NCI-H2029 treated with DMSO at 0.1 percent for 48 hours (cell line): ENCODE data around the gene ATXN2.
A peak's percentile ranks its signal among the peaks of the same experiment; 100 is the strongest.
"Not testable (repeated sequence)": the region's sequence is repeated elsewhere in the genome, so short reads cannot be mapped to it uniquely, and the experiment has no call there.

Experiments
- DNase-seq: peaks from one replicate; lab custom pipeline; 2025; lab: John Stamatoyannopoulos, UW

ATXN2 gene, protein sequence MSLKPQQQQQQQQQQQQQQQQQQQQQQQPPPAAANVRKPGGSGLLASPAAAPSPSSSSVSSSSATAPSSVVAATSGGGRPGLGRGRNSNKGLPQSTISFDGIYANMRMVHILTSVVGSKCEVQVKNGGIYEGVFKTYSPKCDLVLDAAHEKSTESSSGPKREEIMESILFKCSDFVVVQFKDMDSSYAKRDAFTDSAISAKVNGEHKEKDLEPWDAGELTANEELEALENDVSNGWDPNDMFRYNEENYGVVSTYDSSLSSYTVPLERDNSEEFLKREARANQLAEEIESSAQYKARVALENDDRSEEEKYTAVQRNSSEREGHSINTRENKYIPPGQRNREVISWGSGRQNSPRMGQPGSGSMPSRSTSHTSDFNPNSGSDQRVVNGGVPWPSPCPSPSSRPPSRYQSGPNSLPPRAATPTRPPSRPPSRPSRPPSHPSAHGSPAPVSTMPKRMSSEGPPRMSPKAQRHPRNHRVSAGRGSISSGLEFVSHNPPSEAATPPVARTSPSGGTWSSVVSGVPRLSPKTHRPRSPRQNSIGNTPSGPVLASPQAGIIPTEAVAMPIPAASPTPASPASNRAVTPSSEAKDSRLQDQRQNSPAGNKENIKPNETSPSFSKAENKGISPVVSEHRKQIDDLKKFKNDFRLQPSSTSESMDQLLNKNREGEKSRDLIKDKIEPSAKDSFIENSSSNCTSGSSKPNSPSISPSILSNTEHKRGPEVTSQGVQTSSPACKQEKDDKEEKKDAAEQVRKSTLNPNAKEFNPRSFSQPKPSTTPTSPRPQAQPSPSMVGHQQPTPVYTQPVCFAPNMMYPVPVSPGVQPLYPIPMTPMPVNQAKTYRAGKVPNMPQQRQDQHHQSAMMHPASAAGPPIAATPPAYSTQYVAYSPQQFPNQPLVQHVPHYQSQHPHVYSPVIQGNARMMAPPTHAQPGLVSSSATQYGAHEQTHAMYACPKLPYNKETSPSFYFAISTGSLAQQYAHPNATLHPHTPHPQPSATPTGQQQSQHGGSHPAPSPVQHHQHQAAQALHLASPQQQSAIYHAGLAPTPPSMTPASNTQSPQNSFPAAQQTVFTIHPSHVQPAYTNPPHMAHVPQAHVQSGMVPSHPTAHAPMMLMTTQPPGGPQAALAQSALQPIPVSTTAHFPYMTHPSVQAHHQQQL

DNA sequence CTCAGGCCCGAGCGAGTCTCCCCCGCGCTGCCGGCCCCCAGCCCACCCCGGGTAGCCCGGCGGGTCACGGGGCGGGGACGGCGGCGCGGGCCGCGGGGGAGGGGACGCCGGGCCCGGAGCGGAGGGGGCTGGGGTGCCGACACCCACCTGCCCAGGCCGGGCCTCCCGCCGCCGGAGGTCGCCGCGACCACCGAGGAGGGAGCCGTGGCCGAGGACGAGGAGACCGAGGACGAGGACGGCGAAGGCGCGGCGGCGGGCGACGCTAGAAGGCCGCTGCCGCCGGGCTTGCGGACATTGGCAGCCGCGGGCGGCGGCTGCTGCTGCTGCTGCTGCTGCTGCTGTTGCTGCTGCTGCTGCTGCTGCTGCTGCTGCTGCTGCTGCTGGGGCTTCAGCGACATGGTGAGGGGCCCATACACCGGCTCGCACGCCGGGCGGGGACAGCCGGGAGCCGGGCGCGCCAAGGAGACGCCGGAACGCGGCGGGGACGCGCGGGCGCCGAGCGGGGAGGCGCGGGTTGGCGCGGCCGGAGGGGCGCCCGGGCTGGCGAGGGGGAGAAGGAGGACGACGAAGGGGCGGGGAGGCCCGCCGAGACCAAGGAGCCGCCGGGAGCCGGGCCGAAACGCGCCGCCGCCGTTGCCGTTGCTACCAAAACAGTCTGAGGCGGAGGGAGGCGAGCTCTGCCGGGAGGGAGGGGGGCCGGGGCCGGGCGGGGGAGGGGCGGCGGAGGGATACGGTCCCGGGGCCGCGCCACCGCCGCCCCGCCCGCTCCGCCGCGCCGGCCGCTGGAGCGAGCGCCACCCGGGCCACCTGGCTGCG lies at the start of gene ATXN2:
ATXN2 (minus strand) TSS at position 679 of the 816 bp plus-strand sequence; CDS start at position 398, 281 bp downstream.
- peak; percentile 26 for DNase-seq

DNA sequence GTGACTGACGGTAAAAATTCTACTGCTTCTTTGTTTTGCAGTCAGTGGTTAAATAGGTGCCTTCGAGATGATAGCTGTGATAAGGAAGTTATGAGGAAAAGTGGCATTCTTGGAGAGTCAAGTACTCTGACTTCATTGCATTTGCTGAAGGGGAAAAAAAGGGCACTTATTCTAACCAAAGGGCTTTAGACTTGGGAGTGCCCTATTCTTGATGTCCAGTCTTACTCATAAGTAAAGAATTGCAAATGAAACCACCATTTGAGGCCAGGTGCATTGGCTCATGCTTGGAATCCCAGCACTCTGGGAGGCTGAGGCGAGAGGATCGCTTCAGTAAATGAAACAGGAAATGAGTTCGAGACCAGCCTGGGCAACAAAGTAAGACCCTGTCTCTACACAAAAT lies 46.3 kb upstream of the ATXN2 start:
- no peak for DNase-seq

DNA sequence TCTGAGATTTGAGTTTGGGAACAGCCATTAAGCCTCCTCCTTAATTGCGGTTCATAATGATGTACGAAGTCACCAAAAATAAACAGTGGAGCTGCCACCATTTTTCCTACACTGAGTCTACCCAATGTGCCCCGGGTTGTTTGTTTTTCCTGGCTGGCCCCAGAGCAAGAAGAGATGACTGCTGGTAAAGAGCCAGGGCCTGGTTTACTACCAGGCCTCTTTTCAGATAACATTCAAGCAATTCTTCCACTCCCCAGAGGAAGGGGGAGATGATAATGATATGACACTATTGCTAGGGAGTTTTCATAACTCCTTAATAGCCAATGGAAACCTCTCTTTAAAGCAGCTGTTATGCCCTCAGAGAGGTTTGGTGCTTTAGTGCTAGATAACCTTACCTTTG lies 44.3 kb upstream of the ATXN2 start:
- peak; percentile 61 for DNase-seq

DNA sequence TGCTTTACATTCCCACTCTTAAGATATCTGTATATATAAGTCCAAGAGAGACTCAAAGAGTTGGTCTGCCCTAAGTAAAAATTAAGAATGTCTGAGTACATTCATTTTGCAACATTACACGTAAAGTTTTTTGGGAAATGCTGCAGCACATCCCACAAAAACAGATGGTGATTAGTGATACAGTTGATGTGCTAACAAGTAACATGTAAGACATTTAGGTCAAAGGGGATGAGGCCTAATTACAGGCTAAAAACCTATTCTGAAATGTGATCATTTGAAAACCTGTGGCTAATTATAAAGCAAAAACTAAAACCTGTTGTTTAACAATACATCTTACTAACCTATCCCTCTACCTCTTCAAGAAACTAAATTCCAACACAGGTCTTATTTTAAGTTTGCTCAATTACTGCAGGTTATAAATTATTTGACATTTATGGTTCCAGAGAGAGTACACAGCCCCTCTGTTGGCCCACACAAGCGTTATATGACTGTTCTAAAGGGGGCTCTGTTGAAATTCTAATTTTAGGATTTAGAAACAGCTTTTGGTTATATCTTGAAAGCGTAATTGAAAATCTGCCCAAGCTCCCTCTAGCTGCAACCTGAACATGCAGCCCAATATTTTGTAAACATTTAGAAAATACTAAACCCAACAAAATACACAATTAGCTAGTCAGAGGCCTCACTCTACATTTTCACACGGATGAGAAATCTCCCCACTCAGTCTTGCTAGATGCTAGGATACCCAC lies 43.7 kb upstream of the ATXN2 start:
- no peak for DNase-seq

DNA sequence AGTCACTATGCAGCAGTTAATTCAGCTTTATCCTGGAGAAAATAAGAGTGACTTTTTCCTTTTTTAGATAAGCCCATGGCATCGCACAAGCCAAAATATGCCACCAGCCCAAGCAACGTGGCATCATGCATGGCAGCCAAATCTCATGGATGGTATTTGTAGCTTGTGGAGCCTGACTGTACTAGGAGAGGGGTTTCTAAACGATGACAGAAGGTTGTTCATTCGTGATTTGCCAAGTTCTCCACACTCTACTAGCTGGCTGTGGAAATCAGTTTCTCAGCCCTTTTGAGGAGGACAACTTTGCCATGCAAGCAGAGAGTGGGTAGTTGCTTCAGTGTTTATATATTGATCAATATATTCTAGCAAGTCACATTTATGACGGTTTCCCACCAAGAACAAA lies 41.4 kb upstream of the ATXN2 start:
- DNase-seq, result no peak

DNA sequence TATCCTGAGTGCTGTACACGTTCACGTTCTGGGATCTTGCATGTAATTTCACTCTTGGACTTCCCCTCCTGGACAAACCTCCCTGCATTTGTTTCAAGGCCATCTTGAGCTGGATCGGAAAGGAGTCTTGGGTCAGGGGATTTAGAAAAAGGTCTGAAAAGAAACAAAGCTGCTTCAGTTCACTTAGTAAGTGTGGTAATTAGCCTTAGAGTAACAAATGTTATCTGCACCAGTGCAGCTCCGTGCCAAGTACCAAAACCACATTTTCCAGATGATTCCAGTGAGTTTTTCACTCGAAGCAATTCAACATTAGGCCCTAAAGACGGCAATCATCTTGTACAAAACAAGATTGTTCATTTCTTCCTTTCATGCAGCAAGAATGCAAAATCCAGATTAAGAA lies 39.4 kb upstream of the ATXN2 start:
- DNase-seq, result no peak

DNA sequence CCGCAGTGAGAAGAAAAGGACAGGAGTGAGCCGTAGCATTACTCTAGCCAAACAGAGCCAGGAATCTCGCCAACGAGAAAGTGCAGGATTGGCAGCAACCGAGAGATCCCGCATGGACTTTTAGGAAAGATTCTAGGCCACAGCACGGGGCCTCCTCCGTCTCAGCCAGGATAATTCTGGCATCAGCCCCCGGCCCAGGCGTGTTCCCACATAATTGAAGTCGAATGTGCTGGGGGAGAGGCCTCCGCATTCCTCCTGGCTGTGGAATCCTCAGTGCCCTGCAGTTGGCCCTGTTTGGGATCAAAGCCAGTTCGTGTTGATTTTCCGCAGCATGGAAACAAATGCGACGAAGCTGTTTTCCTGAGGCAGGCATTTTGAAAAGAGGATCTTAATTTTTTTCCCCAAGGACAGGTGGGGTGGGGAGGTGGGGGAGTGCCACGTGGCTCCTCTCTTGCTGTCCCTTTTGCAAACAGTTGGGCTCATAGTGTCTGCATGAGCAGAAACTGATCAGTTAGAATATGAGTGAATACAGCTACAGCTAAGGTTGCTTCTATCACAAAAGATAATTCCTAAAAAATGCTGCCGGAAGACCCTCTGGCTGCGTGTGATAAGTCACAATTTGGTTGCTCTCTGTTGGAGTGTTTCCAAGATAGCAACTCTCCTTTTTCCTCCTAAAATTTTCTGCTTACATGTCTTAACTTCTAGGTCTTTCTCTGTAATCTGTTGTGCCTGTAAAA lies 37.3 kb upstream of the ATXN2 start:
- no peak for DNase-seq

DNA sequence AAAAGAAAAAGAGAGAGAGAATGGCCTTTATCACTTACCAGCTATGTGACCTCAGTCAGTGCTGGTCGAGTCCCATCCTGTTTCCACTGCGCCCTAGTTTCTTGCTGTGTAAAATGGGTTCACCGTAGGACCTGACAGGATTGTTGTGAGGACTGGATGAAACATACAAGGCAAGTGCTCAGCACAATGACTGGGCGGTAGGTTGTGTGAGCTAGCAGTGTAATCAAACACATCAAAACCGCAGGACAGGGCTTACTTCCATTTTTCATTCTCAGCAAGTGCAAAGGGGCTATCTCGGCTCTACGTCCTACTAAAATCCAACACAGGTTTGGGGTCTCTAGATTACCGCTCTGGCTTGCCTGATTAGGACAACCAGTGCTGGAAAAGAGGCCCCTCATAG lies 36.4 kb upstream of the ATXN2 start:
- DNase-seq, result no peak

DNA sequence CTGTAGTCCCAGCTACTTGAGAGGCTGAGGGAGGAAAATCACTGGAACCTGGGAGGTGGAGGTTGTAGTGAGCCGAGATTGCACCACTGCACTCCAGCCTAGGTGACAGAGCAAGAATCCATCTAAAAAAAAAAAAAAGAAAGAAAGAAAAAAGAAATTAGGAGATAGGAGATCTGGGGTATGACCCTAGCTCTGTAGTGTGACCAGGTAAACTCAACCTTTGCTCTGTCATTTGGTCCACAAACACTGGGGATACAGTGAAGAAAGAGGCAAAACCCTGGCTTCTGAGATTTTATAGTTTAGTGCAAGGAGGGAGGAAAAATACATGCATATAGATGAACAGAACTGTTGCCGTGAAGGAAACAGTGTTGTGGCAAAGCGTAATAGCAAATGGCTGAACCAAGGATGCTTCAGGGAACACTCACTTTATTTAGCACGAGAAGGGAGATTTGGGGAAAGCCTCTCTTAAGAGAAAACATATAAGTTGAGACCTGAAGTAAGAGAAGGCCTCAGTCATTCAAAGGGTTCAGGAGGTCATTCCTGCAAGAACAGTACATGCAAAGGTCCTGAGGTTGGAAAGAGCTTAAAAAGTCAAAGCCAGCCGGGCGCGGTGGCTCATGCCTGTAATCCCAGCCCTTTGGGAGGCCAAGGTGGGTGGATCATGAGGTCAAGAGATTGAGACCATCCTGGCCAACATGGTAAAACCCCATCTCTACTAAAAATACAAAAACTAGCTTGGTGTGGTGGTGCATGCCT lies 29.6 kb upstream of the ATXN2 start:
- no peak for DNase-seq

DNA sequence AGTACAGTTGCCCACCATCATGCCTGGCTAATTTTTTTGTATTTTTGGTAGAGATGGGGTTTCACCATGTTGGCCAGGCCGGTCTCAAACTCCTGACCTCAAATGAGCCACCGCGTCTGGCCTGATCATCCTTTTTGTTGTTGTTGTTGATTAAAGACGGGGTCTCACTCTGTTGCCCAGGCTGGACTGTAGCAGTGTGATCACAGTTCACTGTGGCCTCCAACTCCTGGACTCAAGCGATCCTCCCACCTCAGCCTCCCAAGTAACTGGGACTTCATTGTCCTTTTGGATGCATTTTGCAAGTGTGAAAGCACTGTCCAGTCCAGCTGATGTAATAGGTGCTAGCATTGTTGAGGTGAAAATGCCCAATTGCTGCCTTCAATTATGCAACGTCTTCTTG lies 27.1 kb upstream of the ATXN2 start:
- DNase-seq, result no peak

DNA sequence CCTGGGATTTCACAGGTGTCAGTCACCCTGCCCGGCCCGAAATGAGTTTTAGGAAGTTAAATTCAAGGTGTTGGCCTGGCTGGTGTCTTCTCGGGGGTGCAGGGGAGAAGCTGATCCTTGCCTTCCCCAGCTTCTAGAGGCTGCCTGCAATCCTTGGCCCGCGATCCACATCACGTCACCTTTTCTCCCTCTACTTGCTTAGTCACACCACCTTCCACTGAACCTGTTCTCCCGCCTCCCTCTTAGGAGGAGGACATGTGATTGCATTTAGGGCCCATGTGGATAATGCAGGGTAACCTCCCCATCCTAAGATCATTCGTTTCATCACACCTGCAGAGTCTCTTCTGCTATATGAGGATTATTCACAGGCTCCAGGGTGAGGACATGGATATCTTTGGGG lies 25.4 kb upstream of the ATXN2 start:
- no peak for DNase-seq

DNA sequence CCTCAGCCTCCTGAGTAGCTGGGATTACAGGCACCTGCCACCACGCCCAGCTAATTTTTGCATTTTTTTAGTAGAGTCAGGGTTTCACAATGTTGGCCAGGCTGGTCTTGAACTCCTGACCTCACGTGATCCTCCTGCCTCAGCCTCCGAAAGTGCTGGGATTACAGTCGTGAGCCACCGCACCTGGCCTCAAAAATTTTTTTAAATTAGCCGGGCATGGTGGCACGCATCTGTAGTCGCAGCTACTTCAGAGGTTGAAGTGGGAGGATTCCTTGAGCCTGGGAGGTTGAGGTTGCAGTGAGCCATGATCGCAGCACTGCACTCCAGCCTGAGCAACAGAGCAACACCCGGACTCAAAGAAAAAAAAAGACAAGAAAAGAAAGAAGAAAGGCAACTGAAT lies 18.7 kb upstream of the ATXN2 start:
- not testable (repeated sequence) for DNase-seq

DNA sequence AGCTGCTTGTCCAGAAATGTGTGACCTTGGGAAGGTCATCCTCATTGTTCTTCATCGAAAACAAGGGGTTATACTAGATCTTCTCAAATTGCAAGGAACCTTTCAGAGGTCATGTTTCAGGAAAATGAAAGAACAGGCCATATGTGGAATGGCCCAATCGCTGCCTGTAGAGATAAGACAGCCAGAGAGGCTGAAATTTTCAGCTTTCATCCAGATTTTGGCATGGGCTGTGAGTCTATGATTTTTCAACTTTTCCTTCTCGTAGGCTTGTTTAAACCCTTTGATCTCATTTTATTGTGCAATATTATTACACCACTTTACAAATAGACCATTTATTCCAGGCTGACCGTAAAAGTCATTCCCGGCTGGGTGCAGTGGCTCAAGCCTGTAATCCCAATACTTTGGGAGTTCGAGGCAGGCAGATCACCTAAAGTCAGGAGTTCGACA lies 17.1 kb upstream of the ATXN2 start:
- no peak for DNase-seq

DNA sequence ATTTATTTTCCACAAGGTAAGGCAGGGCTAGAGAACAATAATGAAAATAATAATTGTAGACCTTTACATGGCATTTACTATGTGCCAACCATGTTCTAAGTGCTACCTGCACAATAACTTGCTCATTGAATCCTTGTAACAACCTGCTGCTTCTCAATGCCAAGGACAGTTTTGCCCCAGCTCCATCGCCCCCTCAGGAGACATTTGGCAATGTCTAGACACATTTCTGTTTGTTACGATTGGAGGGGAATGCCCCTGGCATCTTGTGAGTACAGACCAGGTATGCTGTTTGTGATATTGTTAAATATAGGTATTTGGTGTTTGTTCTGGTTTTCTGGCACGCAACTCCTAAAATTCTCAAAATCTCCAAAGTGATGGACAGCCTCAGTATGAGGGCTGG lies 8.1 kb upstream of the ATXN2 start:
- DNase-seq, result no peak

DNA sequence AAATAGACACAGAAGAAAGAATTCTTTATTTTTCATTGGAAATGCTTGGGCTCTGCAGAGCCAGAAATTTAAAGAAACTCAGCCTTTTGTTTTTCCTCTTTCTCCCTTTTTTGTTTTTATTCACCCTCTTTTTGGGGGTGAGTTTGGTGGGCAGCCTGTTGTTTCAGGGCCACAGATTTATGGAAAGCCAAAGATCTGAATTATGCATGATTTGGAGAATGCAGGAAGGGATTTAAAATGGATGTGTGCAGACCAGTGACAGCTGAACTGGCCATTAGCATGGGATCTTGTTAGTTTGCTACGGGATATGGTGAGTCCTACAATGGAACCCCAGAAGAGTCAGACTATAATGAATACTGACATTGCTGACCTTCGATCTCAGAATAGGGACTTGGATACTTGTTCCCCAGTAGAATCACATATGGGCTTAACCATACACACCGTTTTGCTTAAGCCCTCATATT lies 7.7 kb upstream of the ATXN2 start:
- DNase-seq, result no peak

DNA sequence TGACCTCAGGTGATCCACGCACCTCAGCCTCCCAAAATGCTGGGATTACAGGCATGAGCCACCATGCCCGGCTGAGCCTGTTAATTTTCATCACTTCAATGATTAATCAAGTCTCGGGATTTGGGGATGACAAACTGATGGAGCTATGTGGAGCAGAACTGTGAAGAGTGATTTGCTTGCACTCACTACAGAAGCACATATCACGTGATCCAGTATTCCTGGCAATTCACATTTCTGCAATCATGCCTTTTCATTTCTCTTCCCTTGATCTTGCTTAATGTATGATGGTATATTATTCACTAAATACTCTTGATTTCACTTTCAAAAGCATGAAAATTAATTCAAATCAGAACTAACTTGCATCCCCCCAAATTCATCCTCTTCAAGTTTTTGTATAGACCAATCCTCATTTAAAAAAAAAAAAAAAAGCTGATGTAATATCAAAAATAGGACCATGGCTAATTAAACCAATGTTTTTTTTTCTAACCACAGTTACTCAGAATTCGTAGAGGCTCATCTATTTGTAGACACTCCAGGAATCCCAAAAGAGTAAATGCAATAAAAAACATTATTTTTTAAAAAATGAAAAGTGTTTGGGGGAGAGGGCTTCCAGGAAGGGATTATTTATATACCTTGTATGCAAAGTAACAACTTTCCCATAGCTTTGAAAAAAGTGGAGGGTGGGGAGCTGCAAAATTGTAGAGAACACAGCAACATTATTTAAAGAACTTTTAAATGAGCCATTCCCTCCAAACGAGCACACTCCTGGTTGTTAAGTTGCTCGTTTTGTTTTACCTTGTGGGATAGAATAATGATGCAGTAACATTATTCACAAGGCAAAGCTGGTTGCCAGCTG lies 7.0 kb upstream of the ATXN2 start:
- no peak for DNase-seq

DNA sequence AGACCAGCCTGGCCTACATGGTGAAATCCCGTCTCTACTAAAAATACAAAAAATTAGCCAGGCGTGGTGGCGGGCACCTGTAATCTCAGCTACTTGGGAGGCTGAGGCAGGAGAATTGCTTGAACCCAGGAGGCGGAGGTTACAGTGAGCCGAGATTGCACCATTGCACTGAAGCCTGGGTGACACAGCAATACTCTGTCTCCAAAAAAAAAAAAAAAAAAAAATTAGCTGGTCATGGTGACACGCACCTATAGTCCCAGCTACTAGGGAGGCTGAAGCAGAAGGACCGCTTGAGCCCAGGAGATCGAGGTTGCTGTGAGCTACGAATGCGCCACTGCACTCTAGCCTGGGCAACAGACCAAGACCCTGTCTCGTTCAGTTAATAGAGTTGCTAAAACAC lies 3.7 kb upstream of the ATXN2 start:
- not testable (repeated sequence) for DNase-seq

DNA sequence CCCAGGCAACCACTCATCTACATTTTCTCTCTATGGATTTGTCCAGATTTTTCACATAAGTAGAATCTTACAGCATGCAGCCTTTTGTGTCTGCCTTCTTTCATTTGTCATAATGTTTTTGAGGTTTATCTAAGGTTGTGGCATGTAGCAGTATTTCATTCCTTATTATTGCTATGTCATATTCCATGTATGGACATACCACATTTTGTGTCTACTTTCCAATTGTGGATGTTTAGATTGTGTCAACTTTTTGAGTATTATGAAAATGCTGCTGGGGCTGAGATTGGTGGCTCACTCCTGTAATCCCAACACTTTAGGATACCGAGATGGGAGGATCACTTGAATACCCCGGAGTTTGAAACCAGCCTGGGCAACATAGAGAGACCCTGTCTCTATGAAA lies 3.2 kb upstream of the ATXN2 start:
- DNase-seq, result no peak
